Stimulated activated CD8-positive, alpha-beta memory T cell treated with anti-CD3 and anti-CD28 coated beads, Interleukin-7, amount 100 ng/mL, for 1 hour (primary cell): ENCODE measurements around the gene CDH13.

ENCODE experiments used
- DNase-seq, 2 donors: peaks; one replicate each; pipeline ENCODE4 v3.0.0-alpha.2; 2020; ENCODE audit warnings: low read depth in 2 of 2

Gene CDH13

GRCh38 chr16:83721676-83722075 lies 1094.9 kb downstream of the CDH13 start:
- no peak for DNase-seq

DNA sequence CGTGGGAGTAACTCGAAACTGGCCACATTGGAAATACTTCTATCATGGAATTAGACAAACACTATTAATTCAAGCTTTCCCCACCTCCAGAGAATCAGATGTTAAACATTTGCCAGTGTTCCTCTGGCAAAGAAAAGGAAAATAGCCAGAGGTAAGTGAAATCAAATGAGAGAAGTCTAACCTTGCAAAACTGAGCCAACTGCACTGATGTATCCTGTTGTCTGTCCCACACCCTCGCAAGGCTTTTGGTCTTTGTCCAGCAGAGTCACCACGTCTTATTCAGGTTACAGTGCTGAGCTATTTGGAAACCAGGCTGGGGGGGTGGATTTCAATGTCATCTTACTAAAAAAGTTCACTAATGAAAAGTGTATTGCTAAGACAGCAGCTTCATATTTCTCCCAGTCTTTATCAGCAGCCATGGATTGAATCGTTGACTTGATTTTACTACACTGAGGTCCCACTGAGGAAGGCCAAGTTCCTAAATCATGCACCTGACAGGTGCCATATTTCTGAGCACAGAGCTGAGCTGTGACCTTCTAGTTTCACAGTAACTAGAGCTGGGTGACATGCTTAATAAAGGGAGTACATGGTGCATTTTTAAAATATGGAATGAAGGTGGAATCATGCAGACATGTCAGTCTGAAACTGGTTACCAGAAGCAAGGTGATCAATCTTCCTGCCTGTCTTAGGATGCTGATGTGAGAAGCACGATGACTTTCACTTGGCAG lies 1095.9 kb downstream of the CDH13 start:
- DNase-seq, result no peak

- no peak for DNase-seq
Measured at GRCh38 chr16:83723244-83723643, 1096.5 kb downstream of the CDH13 start.

- no peak for DNase-seq
Measured at GRCh38 chr16:83723901-83724300, 1097.1 kb downstream of the CDH13 start.

DNA sequence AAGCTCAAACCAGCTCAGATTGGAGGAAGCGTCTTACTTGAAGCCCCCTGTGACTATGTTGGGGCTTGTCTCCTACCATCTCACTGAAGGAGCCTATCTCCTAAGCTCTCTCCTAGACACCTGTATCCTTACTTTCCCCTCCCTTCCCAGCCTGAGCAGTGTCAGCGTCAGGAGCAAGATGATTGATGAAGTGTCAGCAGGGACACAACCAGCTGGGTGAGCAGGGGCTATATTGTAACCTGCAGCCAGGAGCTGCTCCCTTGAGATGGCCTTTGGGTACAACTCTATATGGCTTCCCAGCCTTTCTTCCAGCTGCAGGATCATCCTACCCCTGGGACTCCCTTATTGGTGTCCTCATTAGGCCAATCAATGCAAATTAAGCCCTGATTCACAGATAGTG lies 1097.8 kb downstream of the CDH13 start:
- no peak for DNase-seq

DNA sequence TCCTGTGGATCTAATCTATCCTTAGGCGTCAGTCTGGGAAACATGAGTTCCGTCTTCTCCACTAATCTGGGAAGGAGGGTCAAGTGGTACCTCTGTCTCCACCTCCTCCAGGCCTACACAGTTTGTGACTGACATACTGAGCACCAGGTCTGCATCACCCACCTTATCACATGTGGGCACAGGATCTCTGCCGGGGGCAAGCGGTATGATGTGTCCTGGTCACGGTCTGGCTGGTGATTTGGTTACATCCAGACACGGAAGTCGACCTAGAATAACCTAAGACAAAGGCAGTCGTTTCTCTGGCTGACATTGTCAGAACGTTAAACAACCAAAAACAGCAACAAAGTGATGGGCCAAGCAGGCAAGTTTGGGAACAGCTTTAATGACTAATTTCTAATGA lies 1098.5 kb downstream of the CDH13 start:
- no peak for DNase-seq

- no peak for DNase-seq
Measured at GRCh38 chr16:83727018-83727417, 1100.2 kb downstream of the CDH13 start.

DNA sequence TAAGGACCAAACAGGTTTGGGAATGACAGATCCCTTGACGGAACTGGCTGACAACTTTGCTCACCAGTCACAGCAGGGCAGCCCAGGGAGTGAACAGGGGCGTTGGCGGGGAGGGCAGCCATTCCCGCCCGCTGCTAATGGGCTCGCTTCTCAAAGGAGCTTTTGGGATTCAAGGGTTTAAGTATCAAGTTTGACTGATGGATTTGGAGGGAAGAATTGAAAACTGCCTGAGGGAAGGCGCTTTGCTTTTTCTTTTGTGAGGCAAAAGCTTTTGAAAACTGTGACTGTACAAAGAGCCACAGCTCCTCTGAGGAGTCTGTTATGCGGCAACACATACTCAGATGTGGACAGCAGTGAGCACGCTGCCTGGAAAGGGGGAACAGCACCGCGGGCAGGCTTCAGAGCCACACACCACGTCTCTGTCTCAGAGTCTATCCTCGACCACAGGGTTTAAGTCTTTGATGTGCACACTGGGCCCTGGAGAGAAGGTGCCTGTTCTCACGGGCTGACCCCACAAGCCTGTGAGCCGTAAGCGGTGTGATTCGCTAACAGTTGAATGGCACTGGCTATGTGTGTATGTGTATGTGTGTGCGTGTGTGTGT lies 1101.1 kb downstream of the CDH13 start:
- DNase-seq, result no peak

- DNase-seq, result no peak
Measured at GRCh38 chr16:83728492-83728891, 1101.7 kb downstream of the CDH13 start.

DNA sequence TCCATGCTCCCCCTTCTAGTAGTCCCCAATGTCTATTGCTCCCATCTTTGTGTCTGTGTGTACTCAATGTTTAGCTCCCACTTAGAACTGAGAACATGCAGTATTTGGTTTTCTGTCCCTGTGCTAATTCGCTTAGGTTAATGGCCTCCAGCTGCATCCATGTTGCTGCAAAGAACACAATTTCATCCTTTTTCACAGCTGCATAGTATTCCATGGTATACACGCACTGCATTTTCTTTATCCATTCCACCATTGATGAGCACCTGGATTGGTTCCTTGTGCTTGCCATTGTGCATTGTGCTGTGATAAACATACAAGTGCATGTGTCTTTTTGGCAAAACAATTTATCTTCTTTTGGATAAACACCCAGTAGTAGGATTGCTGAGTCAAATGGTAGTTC lies 1104.0 kb downstream of the CDH13 start:
- no peak for DNase-seq

- no peak for DNase-seq
Measured at GRCh38 chr16:83732536-83732935, 1105.8 kb downstream of the CDH13 start.

GRCh38 chr16:83733301-83733700 lies 1106.5 kb downstream of the CDH13 start:
- DNase-seq, result no peak

GRCh38 chr16:83734136-83734535 lies 1107.4 kb downstream of the CDH13 start:
- no peak for DNase-seq

- no peak for DNase-seq
Measured at GRCh38 chr16:83737729-83738354, 1111.1 kb downstream of the CDH13 start.

DNA sequence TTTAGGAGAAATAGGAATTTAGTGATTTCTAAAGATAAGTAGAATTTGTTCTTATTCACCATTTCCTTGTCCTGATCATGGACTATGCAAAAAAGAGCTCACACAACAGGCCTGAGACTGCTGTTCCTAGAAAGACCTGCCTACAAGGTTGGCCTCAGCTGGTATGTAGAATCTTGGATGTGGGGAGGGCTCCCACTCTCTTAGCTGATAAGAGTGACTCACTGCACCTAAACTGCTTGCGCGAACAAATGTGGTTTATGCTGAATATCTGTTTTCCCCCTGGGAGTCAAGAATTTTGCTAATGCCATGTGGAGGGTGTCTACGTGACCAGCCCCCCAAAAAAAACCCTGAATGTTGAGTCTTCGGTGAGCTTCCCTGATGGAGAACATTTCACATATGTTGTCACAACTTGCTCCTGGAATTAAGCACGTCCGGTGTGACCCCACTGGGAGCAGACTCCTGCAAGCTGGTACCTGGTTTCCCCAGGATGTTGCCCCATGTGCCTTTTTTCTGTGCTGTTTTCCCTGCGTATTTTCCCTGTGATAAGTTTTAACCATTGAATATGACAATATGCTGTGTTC lies 1112.2 kb downstream of the CDH13 start:
- no peak for DNase-seq

- DNase-seq, result no peak
Measured at GRCh38 chr16:83742124-83742899, 1115.5 kb downstream of the CDH13 start.

GRCh38 chr16:83743241-83743640 lies 1116.5 kb downstream of the CDH13 start:
- DNase-seq, result no peak

DNA sequence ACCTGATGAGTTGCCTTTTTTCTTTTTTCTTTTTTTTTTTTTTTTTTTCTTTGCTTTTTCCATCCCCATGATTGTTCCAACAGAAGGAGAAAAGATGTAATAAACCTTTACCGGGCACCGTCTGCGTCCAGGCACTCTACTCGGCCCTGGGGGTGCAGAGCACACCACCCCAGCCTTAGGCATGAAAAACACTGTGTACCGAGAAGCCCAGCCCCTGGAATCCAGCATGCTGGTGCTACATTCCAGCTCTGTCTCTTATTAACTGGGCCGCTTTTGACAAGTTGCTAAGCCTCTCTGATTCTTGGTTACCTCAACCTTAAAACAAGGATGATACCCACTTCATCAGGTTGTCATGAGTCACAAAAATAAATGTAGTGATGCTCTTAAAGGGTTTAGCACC lies 1117.0 kb downstream of the CDH13 start:
- DNase-seq, result no peak

- no peak for DNase-seq
Measured at GRCh38 chr16:83744441-83744981, 1117.7 kb downstream of the CDH13 start.

DNA sequence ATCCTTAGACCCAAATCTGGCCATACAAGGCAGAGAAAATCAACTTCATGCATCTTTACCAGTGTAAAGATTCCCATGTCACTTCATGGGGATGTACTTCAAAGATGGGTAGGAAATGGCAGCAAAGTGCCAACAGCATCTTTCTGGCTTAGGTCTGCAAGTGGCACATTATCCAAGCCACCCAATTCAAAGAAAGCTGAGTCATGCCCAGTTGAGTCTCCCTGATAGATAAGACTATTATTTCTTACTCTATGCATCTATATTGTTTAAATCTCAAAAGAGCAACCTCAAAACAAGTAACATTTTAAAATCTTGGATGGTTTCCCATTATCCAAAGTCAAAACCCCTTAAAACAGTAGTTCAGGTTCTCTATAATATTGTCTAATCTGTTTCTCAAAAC lies 1119.8 kb downstream of the CDH13 start:
- DNase-seq, result no peak

DNA sequence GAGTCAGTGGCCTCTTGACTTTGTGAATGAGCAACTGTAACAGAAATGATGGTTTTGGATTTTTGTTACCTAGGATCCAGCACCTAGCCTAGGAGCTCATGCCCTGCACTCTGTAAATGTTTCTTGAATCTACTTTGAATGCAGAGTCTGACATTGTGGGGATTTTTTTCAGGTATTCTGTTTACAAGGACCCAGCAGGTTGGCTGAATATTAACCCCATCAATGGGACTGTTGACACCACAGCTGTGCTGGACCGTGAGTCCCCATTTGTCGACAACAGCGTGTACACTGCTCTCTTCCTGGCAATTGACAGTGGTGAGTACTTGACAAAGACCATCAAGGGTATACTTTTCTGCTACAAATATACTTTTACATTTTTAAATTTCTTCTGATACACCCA lies 1121.2 kb downstream of the CDH13 start:
- no peak for DNase-seq

DNA sequence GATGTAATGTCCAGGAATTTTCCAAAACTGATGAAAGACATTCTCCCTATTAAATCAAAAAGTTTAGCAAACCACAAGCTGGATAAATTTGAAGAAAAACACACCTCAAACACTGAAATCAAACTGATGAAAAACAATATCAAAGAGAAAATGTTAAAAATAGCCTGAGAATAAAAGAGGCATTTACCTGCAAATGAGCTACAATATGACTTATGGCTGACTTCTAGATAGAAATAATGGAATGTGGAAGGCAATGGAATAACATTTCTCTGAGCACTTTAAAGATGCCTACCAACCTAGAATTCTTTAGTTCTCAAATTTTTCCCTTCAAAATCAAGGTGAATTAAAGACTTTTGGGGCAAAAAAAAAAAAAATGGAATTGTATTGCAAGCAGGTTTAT lies 1128.6 kb downstream of the CDH13 start:
- no peak for DNase-seq
